ENCODE results near the gene CD276.
"Not testable (repeated sequence)": the region's sequence is repeated elsewhere in the genome, so short reads cannot be mapped to it uniquely, and the experiment has no call there.

The CD276 gene

DNA sequence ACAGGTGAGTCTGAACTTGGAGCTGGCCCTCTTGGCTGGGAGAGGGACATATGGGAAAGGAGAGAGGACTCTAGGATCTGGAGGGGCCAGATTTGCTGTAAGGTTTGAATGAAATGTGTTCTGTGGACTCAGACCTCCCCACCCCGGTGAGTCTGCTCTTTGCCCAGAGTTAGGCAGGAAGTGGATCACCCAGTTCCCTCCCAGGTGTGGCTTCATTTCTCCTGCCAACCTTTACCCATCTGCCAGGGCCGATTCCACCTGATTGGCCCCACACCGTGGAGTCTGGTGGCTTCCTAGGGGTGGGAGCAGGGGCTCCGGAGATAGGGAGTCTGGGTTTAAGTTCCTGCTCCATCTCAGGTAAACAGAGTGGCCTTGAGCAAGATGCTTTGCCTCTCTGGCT is 25.5 kb downstream of the CD276 start:
- DNase-seq (ENCODE audit: low spot score), result no peak

DNA sequence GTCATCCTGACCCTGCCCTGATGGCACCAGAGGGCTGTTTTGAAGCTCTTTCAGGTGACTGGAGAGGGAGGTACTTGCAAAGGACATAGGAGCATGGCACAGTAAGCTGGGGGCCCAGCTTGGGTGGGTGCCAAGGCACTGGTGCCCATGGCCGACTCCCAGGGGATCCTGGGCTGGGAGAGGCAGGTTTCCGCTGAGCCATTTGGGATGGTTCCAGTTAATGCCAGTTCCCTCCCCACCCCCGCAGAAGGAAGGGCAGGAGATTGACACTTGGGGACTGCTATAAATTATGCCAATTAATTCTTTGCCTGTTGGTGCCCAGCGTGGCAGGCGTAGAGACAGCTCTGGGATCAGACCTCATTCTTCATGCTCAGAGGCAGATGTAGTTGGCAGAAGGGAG is 26.1 kb downstream of the CD276 start:
- DNase-seq (ENCODE audit: low spot score), result no peak

DNA sequence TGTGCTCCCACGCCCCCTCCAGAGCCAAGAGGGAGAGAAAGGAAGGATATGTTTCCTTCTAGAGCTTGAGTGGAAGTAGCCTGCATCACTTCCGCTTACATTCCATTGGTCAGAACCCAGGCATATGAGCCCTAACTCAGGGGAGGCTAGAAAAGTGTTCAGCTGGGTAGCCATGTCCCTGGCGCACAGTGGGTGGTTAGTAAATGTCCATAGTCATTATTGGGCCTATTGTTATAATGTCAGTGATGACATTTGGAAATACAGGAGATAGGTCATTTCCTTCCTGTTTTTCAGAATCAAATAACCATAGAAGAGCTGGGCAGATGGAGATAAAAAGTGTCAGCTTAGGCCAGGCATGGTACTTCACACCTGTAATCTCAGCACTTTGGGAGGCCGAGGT is 27.3 kb downstream of the CD276 start:
- DNase-seq (ENCODE audit: low spot score), result no peak

DNA sequence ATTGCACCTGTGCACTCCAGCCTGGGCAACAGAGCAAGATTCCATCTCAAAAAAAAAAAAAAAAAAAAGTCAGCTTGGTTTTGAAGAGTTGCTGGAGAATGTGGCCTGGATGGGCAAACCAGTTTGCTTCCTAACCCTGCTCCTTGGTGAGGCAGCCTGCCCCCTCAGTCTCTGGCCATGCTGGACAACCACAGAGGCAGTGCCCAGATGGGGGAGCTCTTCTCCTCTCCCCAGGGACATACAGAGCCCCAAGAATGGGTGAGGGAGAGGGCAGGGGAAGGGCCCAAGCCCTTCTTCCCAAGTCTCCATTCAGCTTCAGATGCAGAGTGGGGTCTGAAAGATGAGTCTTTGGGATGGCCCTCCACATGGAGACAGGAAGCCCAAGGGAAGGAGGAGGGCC is 27.9 kb downstream of the CD276 start:
- DNase-seq (ENCODE audit: low spot score), result no peak

DNA sequence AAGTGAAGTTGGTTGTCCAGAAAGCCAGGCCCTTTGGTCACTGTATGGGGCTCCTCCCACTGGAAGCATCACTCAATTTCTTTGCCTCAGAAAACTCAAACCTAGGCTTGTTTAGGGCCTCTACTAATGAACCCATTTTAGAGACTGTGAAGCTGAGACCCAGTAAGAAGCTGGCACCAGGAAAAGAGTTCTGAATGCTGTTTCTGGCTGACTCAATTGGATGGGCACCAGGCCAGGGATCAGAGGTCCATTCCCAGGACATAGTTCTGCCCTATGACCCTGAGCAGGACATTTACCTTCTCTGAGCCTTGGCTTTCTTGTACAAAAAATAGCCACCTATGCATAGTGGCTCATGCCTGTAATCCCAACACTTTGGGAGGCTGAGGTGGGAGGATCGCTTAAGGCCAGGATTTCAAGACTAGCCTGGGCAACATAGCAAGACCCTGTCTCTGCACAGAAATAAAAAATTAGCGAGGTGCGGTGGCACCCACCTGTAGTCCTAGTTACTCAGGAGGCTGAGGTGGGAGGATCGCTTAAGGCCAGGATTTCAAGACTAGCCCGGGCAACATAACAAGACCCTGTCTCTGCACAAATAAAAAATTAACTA is 30.6 kb downstream of the CD276 start:
- no peak for DNase-seq (ENCODE audit: low spot score)

DNA sequence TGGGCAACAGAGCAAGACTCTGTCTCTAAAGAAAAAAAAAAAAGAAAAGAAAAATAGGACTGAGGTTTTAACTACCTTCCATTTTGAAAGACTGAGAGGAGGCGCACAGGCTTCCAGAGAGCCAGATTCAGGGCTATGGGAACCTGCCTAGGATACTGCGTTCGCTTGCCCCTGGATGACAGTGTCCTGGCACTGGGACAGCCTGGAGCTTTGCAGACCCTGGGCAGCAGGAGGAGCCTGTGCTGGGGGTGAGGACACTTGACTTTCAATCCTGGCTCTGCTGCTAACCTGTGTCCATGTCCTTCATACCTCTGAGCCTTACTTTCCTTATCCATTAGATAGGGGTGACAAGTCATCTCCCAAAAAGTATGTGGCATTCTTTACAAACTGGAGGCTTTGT is 31.2 kb downstream of the CD276 start:
- no peak for DNase-seq (ENCODE audit: low spot score)

DNA sequence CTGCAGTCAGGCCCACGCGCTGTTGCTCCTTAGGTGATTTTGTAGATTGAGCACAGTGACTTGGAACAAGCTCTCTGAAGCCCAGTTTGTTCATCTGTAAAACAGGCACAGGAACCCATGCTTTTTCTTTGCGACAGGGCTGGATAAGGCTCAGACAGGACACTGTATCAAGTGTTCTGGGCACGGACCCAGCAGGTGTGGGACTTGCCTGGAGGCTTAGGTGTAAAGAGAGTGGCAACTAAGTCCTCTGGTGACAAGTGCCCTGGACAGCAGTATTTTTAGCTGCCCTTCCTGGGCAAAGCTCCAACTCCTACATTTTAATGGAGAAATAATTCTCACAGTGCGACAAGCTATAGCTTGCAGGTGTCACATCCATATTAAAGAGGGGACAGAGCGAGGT is 32.2 kb downstream of the CD276 start:
- DNase-seq (ENCODE audit: low spot score), result no peak

DNA sequence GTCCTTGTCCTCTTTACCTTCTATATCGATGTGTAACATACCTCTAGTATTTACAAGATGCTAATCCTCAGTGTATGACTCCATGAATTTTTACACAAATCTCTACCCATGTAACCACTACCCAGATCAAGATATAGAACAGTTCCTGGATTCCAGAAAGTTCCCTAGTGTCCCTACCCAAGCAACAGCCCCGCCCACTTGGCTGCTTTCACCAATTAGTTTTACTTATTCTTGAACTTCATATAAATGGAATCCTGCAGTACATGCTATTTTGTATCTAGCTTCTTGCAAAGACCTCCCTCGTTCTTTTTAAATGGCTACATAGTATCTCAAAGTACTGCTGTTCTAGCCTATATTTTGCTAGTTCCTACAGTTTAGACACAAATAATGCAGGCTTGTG is 33.0 kb downstream of the CD276 start:
- no peak for DNase-seq (ENCODE audit: low spot score)

DNA sequence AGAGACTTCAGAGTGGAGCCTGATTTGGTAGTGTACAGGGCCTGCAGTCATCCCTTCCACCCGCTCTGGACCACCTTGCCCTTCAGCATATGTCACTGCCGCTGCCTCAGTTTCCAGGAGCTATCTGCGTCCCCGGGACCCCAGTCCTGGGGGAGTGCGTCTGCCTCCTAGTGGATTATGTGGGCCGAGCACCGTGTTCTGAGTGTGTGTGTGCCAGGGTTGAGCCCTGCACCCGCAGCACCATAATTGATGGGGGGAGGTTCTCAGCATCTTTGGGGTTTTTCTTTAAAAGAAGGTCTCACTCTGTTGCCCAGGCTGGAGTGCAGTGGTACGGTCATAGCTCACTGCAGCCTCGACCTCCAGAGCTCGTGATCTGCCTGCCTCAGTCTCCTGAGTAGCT is 33.6 kb downstream of the CD276 start:
- DNase-seq (ENCODE audit: low spot score), result no peak

DNA sequence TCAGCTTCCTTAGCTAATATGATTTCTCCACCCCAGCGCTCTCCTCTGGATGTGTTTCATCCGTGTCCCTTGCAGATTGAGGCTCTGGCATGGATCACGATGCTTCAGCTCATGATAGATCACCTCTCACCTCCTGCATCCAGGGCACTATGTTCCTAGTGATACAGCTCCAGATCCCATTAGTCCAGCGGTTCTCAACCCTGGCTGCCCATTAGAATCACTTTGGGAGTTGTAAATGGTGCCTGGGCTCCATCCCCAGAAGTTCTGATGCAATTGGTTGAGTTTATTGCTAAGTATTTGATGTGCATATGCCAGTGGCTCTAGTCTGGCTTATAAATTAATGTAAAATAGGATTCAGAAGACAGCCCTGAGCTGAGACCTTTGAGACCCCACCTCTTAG is 34.5 kb downstream of the CD276 start:
- DNase-seq (ENCODE audit: low spot score), result no peak

DNA sequence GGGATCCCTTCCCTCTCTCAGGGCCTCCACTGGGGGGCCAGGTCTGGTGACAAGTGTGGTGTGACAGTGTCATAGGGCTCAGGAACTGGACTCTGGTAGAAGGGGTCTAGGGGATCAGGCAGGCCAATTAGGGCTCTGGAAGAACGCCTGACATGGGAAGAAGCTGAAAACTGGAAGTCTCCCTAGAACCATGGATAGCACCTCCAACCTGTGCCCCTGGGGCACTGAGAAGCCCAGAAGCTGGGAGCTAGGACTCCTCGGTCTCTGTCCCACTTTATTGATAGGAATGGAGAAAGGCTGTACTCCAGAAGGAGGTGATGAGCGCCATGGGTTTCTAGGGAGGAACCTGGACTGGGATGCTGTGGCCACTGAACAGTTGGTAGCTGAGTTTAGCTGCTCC is 38.2 kb downstream of the CD276 start:
- DNase-seq (ENCODE audit: low spot score), result no peak

DNA sequence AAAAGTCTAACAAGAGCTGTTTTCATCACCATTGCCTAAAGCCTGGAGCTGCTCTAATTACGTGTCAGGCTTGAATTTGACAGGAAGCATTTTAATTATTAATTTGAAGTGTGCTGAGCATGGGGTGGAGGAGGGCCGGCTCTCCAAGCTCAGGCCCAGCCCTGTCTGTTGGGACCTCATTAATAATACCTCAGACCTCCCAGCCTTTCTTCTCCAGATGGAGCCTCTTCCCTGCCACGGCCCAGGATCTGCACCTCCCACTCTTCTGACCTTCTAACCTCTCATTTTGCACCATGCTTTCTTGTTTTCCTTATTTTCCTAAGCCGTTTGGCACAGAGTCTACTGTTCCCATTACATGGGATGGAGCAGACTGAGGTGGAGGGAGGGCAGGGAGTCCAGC is 39.0 kb downstream of the CD276 start:
- no peak for DNase-seq (ENCODE audit: low spot score)

DNA sequence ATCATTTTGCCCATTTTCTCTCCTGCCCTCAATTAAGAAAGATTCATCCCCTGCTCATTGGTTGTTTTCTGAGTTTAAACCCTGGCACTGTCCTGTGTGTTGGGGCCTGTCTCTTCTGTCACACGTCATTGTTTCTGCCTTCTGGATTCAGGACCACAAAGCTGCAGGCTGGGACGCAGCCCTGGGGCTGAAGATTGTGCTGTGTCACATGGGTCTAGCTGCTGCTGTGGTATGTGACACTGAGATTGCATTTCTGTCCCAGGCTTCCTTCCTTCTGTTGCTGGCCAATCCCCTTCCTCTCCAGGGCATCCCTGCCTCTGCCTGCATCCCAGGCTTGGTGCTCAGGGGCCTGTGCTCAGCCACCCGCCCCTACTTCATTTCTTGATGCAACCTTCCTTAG is 40.0 kb downstream of the CD276 start:
- no peak for DNase-seq (ENCODE audit: low spot score)

DNA sequence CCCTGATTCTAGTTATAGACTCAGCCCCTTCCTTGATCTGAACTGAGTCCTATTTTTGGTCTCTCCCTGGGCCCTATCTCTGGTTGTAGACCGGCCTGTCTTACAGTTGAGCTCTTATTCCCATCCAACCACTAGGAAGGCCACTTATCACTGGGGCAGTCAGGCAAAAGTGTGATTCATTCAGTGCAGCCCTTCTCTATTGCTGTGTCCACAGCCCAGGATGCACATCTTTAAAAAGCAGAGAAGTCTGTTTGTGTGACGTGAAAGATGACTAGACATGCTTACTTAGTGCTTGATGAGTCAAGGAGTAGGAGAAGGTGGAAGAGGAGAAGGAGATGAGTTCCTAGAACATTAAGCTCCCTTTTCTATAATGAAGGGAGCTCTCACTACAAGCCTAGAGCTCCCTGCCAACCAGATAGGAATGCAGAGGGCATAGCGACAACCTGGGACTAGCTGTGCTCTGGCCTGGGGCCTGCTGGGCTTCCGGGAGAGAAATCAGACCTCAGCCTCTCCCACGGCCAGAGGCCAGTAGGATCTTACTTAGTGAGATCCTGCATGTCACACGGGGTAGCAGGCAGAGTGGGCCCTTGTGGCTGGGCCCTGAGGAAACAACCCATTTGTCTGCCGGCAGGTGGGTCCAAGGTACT is 43.3 kb downstream of the CD276 start:
- no peak for DNase-seq (ENCODE audit: low spot score)

DNA sequence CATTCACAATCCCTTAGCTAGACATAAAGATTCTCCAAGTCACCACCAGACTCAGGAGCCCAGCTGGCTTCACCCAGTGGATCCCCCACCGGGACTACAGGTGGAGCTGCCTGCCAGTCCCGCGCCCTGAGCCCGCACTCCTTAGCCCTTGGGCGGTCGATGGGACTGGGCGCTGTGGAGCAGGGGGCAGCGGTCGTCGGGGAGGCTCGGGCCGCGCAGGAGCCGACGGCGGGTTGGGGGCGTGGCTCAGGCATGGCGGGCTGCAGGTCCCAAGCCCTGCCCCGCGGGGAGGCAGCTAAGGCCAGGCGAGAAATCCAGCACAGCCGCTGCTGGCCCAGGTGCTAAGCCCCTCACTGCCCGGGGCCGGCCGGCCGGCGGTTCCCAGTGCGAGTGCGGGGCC is 47.9 kb downstream of the CD276 start:
- not testable (repeated sequence) for DNase-seq (ENCODE audit: low spot score)

DNA sequence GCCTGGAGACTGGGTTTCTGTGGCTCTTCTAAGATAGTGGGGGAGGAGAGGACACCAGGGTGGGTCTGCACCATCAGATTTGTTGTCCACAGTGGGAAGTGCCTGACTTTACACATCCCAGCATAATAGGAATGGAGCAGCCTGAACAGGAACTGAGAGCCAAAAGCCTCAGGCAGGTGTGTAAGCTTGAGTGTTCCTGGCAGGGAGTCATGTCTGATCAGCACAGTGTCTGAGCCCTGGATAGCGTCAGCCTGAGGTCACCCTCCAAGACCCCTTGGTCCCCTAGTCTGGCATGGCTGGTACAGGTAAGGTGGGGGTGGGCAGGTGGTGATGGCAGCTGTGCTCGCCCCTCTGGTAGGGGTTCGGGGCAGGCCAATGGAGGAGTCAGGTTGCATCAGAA is 48.7 kb downstream of the CD276 start:
- no peak for DNase-seq (ENCODE audit: low spot score)

DNA sequence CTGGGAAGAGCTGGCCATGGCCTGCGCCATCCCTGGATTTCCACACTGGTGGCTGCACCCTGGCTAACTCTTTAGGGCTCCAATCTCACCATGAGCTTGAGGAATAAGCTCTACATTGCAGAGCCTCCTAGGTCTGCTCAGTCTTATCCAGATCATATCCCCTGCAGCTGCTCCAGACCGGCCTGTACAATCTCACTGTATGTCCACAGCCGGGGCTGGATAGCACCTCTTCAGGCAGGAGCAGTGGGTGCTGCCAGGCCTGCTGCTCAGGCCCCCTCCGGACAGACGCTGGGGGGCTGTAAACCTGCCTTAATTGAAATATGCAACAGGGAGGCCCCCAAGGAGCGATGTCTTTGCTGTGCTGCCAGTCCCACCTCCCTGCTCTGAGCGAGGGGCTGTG is 53.4 kb downstream of the CD276 start:
- no peak for DNase-seq (ENCODE audit: low spot score)

DNA sequence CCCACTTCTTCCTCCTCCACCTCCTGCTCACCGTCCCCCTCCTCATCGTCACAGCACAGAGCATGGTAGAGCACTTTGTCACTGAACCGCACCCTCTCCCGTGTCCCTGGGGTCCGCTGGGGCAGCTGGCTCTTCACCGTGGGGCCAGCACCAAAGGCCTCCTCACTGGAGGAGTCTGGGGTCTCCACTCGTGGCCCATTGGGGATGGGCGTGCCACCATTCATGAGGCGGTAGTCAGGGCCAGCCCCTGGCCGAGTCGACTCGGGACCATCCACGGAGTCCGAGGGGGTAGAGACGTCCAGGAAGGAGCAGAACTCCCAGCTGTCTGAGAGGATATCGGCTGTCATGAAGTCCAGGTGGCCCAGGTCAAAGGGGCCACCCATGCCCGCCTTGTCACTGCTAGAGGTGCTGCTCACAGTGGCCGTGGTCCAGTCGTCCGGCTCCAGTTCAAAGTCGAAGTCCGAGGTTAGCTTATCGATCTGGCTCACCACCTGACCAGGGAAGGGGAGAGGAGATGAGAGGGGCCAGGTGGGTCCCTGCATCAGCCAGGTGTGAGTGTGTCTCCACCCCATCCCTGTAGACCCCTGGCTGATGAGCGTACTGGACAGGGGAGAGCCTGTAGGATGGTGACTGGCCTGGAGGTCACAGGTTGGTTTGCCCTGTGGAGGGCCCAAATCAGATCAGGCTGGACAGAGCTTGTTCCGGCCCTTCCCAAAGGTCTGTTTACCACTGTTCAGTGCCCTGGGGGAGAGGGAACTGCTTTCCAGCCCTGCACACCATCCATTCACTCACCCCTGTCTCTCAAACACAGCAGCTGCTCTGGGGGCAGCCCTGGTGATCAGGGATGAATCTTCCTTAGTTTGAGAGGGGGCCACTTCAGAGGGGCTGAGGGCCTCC is 56.2 kb downstream of the CD276 start:
- no peak for DNase-seq (ENCODE audit: low spot score)

DNA sequence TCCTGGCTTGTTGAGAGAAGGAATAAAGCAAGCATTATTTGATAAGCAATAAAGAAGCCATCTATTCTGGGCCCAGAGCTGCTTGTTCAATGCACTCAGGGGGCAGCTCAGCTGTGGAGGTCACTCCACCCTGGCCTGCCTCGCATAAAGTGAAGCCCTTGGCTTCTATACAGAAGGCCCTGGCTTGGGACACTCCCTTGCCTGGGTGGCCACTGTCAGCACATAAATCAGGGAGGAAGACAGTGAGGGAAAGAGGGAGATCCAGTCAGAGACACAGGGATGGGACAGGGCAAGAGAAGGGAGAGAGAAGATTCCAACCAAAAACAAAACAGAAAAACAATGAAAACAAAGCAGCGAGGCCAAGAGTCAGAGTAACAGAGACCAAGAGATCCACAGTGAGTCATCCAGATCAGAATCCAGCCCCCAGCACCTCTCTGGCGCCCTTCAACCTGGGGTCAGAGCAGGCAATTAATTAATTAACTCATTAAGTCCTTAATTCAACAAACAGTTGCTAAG is 57.2 kb downstream of the CD276 start:
- DNase-seq (ENCODE audit: low spot score), result no peak

DNA sequence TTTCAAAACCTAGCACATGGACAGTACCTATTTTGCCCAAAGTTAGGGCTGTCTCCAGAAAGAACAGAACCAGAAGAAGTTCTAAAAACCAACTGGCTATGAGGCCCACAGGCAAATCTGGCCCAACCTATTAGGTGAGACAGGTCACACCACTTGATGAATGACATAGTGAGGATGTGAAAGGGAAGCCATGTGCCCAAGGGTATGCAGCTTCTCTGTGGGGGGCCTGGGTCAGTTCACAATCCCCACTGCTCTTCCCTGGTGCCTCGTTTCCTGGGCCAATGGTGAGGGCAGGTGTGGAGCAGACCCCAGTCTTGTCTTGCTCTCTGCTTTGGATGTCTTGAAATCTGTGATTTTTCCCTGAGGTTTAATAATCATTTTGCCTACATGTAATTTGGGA is 60.1 kb downstream of the CD276 start:
- DNase-seq (ENCODE audit: low spot score), result no peak

DNA sequence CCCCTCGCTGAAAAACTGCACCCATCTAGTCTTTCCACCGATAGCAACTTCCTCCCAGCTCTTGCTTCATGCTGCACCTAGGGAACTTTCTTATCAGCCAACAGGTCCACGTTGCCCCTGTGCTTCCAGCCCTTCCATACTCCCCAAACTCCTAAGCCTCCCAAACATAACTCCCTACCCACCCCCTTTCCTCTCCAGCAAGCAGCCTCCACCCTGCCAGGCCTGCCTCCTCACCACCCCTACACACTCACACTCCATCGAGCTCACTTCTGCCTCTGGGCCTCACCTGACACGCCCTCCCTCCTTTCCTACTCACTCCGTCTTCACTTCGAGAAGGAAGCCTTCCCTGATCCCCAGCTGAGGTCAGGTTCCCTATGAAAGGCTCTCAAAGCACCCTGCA is 60.9 kb downstream of the CD276 start:
- no peak for DNase-seq (ENCODE audit: low spot score)

DNA sequence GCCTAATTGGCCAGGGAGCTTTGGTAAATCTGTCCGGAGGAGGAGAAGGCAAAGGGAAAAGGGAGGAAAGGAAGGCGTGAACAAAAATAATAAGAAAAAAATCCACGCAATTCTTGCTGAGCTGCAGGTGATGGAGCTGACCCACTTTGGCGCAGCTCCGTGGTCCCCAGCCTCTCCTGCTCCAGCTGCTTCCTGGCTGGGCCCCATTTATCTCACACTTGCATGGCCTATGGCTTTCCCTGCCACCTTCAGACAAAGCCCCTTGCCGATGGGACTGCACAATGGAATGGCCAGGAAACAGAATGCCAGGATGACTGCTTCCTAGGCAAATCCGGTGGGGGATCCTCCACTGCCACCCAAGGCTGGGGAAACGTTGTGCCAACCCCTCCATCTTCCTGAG is 62.1 kb downstream of the CD276 start:
- DNase-seq (ENCODE audit: low spot score), result no peak

DNA sequence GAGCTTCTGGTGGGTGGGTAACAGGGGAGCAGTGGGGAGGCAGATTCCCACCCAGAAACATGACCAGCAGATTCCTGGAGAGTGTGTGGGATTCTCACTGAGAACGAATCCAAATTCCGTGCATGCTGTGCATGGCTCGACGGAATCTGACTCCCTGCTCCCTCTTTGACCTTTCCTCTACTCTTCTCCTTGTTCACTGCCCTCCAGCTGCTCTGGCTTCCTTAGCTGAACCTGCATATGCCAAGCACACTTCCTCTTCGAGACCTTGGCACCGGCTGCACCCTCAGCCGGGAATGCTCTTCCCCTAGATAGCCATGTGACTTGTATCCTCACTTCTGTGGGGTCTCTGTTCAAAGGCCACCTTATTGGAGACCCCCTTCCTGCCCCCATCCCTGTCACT is 62.7 kb downstream of the CD276 start:
- no peak for DNase-seq (ENCODE audit: low spot score)
